GM12865 (cell line): ENCODE results near the gene TCF4.

ENCODE experiments used
- DNase-seq: peaks from one replicate; pipeline ENCODE4 v3.0.0; 2010; ENCODE audit warnings: low read depth
- H3K4me3 ChIP-seq: 2 replicates; pipeline ENCODE4 v1.5.1; 2011; ENCODE audit warnings: mild to moderate bottlenecking, low read depth, low read length, control low read depth
- CTCF ChIP-seq: IDR thresholded peaks from 2 replicates; pipeline ENCODE4 v1.5.1; 2011; ENCODE audit warnings: low read length, control low read depth, low read depth, inconsistent platforms; ENCODE audit not compliant: insufficient read depth; ENCODE audit errors: missing control alignments

Gene TCF4

GRCh38 chr18:55405893-55406406 lies 182.0 kb downstream of the TCF4 start:
- no peak for TF ChIP-seq CTCF
- no peak for DNase-seq
- H3K4me3 ChIP-seq, result no peak overlapping the region

GRCh38 chr18:55405475-55405874 lies 182.5 kb downstream of the TCF4 start:
- H3K4me3 ChIP-seq, result no peak overlapping the region
- DNase-seq, result no peak
- TF ChIP-seq CTCF, result no peak

GRCh38 chr18:55404832-55405465 lies 183.0 kb downstream of the TCF4 start:
- DNase-seq, result no peak
- H3K4me3 ChIP-seq, result no peak overlapping the region
- TF ChIP-seq CTCF, result no peak

- no peak overlapping the region for H3K4me3 ChIP-seq
- DNase-seq, result no peak
- TF ChIP-seq CTCF, result no peak
These were observed 183.7 kb downstream of the TCF4 start for GRCh38 chr18:55404136-55404830.

- TF ChIP-seq CTCF, result no peak
- DNase-seq, result no peak
- no peak overlapping the region for H3K4me3 ChIP-seq
These were observed 184.5 kb downstream of the TCF4 start for GRCh38 chr18:55403421-55403949.

- no peak for DNase-seq
These were observed 185.1 kb downstream of the TCF4 start for GRCh38 chr18:55402731-55403405.

More at GRCh38 chr18:55402731-55403405, 185.1 kb downstream of the TCF4 start:
- no peak overlapping the region for H3K4me3 ChIP-seq
- no peak for TF ChIP-seq CTCF
